SKM-1 treated with dmso at 0.1 percent for 144 hours (cell line): ENCODE results near the gene FYB2.
"Not testable (repeated sequence)": the region's sequence is repeated elsewhere in the genome, so short reads cannot be mapped to it uniquely, and the experiment has no call there.

ENCODE experiments used
- DNase-seq: peaks from one replicate; lab custom pipeline; 2025; ENCODE audit not compliant: unreplicated experiment; lab: John Stamatoyannopoulos, UW

Gene FYB2

GRCh38 chr1:56797065-56797685, 22.0 kb downstream of the FYB2 start:
- DNase-seq = no peak

GRCh38 chr1:56795870-56796269, 23.3 kb downstream of the FYB2 start:
- no peak for DNase-seq

- no peak for DNase-seq
Measured at GRCh38 chr1:56790036-56790435, 29.2 kb downstream of the FYB2 start.

- DNase-seq = no peak
Measured at GRCh38 chr1:56788588-56788987, 30.6 kb downstream of the FYB2 start.

GRCh38 chr1:56788102-56788501, 31.1 kb downstream of the FYB2 start:
- no peak for DNase-seq

GRCh38 chr1:56787330-56787729, 31.9 kb downstream of the FYB2 start:
- DNase-seq = no peak

GRCh38 chr1:56782773-56783172, 36.4 kb downstream of the FYB2 start:
- no peak for DNase-seq

- DNase-seq = no peak
Measured at GRCh38 chr1:56780826-56781225, 38.4 kb downstream of the FYB2 start.

GRCh38 chr1:56780128-56780750, 39.0 kb downstream of the FYB2 start:
- no peak for DNase-seq

- no peak for DNase-seq
Measured at GRCh38 chr1:56777972-56778371, 41.2 kb downstream of the FYB2 start.

GRCh38 chr1:56774732-56775131, 44.5 kb downstream of the FYB2 start:
- DNase-seq = not testable (repeated sequence)

GRCh38 chr1:56774067-56774609, 45.1 kb downstream of the FYB2 start:
- DNase-seq = no peak

- DNase-seq = no peak
Measured at GRCh38 chr1:56773341-56774066, 45.7 kb downstream of the FYB2 start.

- DNase-seq = no peak
Measured at GRCh38 chr1:56771717-56772116, 47.5 kb downstream of the FYB2 start.

- no peak for DNase-seq
Measured at GRCh38 chr1:56758794-56759193, 60.4 kb downstream of the FYB2 start.

GRCh38 chr1:56758135-56758534, 61.1 kb downstream of the FYB2 start:
- no peak for DNase-seq

- DNase-seq = no peak
Measured at GRCh38 chr1:56755911-56756310, 63.3 kb downstream of the FYB2 start.

- DNase-seq = no peak
Measured at GRCh38 chr1:56754708-56755479, 64.3 kb downstream of the FYB2 start.

- DNase-seq = no peak
Measured at GRCh38 chr1:56745231-56745630, 74.0 kb downstream of the FYB2 start.

- no peak for DNase-seq
Measured at GRCh38 chr1:56728964-56729363, 90.2 kb downstream of the FYB2 start.

- no peak for DNase-seq
Measured at GRCh38 chr1:56726706-56727105, 92.5 kb downstream of the FYB2 start.
